Measurements from ENCODE around the gene LYSMD4. TPM values are rescaled to one million over a fixed set of nuclear protein-coding genes. Genes with fewer than 3 reads are reported as not detected.
"Not testable (repeated sequence)": the region's sequence is repeated elsewhere in the genome, so short reads cannot be mapped to it uniquely, and the experiment has no call there.

LYSMD4 gene
- polyA plus RNA-seq, 3 donors: 13.5 to 16.5 (median 14.8) TPM

- DNase-seq: no peak
These were observed 1.3 kb upstream of the LYSMD4 start for GRCh38 chr15:99734575-99734974.

- not testable (repeated sequence) for DNase-seq
These were observed 729 bp upstream of the LYSMD4 start for GRCh38 chr15:99734040-99734291.

GRCh38 chr15:99732751-99733267, 428 bp downstream of the LYSMD4 start:
- DNase-seq: no peak

GRCh38 chr15:99732124-99732750, 1.0 kb downstream of the LYSMD4 start:
- no peak for DNase-seq

GRCh38 chr15:99731336-99732123, 1.7 kb downstream of the LYSMD4 start:
- no peak for DNase-seq

GRCh38 chr15:99729920-99730319, 3.3 kb downstream of the LYSMD4 start:
- no peak for DNase-seq

- no peak for DNase-seq
These were observed 3.9 kb downstream of the LYSMD4 start for GRCh38 chr15:99729327-99729726.

GRCh38 chr15:99728916-99729315, 4.3 kb downstream of the LYSMD4 start:
- no peak for DNase-seq

GRCh38 chr15:99727733-99728132, 5.5 kb downstream of the LYSMD4 start:
- no peak for DNase-seq

- DNase-seq: no peak
These were observed 5.9 kb downstream of the LYSMD4 start for GRCh38 chr15:99727330-99727729.

- DNase-seq: no peak
These were observed 6.9 kb downstream of the LYSMD4 start for GRCh38 chr15:99726333-99726732.

GRCh38 chr15:99722406-99722805, 10.8 kb downstream of the LYSMD4 start:
- DNase-seq: no peak

GRCh38 chr15:99721896-99722295, 11.3 kb downstream of the LYSMD4 start:
- no peak for DNase-seq

- no peak for DNase-seq
These were observed 12.0 kb downstream of the LYSMD4 start for GRCh38 chr15:99721104-99721778.

GRCh38 chr15:99720533-99720932, 12.7 kb downstream of the LYSMD4 start:
- no peak for DNase-seq

GRCh38 chr15:99719096-99719541, 14.1 kb downstream of the LYSMD4 start:
- no peak for DNase-seq

- no peak for DNase-seq
These were observed 14.8 kb downstream of the LYSMD4 start for GRCh38 chr15:99718421-99718820.

GRCh38 chr15:99717161-99718009, 15.9 kb downstream of the LYSMD4 start:
- DNase-seq: no peak

GRCh38 chr15:99716540-99717095, 16.6 kb downstream of the LYSMD4 start:
- DNase-seq: no peak

GRCh38 chr15:99712415-99712814, 20.8 kb downstream of the LYSMD4 start:
- DNase-seq: no peak

- DNase-seq: no peak
These were observed 21.6 kb downstream of the LYSMD4 start for GRCh38 chr15:99711625-99712024.

Measured in renal pelvis (tissue), 4 donors.